ENCODE data around the gene POLR1E. TPM values are rescaled to one million over a fixed set of nuclear protein-coding genes. Genes with fewer than 3 reads are reported as not detected.

Gene POLR1E
- total RNA-seq, 1 experiment from 2014 or later: 31.4 TPM

DNA sequence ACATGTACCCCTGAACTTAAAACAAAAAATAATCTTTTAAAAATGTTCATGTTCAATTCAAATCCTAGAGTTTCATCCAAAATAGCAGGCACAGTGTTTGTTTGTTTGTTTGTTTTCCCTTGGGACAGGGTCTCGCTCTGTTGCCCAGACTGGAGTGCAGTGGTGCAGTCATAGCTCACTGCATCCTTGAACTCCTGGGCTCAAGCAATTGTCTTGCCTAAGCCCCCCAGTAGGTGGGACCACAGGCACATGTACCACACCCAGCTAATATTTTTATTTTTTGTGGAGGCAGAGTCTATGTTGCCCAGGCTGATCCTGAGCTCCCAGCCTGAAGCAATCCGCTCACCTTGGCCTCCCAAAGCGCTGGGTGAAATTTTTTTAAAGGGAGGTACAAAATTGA is 5.0 kb upstream of the POLR1E start:
- ChIA-PET CTCF (interaction anchor here (0.7 to 2.7 kb wide), 3 partner anchors 15 to 93 kb away, joined by 3 to 10 read pairs (median 3); no protein-coding TSS in a partner anchor), POLR2A (interaction anchor here (1.0 kb wide), 1 partner anchor 15 kb away, joined by 4 read pairs; the partner anchor contains the start of gene ZBTB5)
- no peaks in the 10 kb centered on the region for H3K36me3 Mint-ChIP-seq
- no peak overlapping the region for H3K4me3 Mint-ChIP-seq
- peaks cover 23% of the 10 kb centered on the region for H3K4me1 Mint-ChIP-seq
- H3K27ac Mint-ChIP-seq: no peak overlapping the region
- no peak for DNase-seq (ENCODE audit: low spot score)
- no peaks in the 10 kb centered on the region for H3K9me3 Mint-ChIP-seq
- TF ChIP-seq, protein P1, sequence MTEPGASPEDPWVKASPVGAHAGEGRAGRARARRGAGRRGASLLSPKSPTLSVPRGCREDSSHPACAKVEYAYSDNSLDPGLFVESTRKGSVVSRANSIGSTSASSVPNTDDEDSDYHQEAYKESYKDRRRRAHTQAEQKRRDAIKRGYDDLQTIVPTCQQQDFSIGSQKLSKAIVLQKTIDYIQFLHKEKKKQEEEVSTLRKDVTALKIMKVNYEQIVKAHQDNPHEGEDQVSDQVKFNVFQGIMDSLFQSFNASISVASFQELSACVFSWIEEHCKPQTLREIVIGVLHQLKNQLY (CRISPR knock-in tag; IDR thresholded peaks at IDR 0.05): no peak
- peak; percentile 57; the same call in 1 of the 2 replicates for TF ChIP-seq ZNF121 (CRISPR knock-in tag; IDR thresholded peaks at IDR 0.05)
- TF ChIP-seq, protein P2, sequence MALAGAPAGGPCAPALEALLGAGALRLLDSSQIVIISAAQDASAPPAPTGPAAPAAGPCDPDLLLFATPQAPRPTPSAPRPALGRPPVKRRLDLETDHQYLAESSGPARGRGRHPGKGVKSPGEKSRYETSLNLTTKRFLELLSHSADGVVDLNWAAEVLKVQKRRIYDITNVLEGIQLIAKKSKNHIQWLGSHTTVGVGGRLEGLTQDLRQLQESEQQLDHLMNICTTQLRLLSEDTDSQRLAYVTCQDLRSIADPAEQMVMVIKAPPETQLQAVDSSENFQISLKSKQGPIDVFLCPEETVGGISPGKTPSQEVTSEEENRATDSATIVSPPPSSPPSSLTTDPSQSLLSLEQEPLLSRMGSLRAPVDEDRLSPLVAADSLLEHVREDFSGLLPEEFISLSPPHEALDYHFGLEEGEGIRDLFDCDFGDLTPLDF (CRISPR knock-in tag; IDR thresholded peaks at IDR 0.05): no peak
- peaks cover 7% of the 10 kb centered on the region; the same call in 1 of the 2 replicates for H3K27me3 Mint-ChIP-seq (ENCODE audit: low read depth)
- ATAC-seq: no peak

DNA sequence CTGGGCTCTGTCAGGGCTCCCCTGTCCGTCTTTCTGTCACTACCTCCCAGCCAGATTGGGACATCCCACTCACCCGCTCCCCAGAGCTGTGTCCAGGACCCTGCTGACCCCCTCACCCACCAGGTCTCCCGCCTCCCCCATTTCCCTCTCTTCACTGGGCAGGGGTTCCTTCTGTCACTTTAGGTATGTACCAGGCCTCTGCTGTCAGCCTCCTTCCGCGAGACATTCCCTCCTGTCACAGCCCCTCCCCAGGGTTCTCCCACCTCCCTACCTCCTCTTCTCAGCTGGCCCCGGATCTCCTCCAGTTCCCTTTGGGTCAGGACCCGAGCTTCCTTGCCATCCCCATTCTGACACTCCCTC is 488 bp downstream of the POLR1E start:
- Mint-ChIP-seq H3K27ac (peak overlapping the region; percentile 88; the same call in 1 of the 2 replicates), H3K4me3 (peak overlapping the region; percentile 93), H3K9me3 (no peaks in the 10 kb centered on the region), H3K36me3 (peaks cover 21% of the 10 kb centered on the region), H3K4me1 (peaks cover 25% of the 10 kb centered on the region), H3K27me3 (ENCODE audit: low read depth) (no peaks in the 10 kb centered on the region)
- ATAC-seq: no peak
- TF ChIP-seq ZNF423 (CRISPR knock-in tag; IDR thresholded peaks at IDR 0.05) (no peak), SOX15 (CRISPR knock-in tag; IDR thresholded peaks at IDR 0.05) (no peak), IRF2 (CRISPR knock-in tag; IDR thresholded peaks at IDR 0.05; ENCODE audit: borderline replicate concordance, low read depth) (no peak), GTF2I (CRISPR knock-in tag; conservative IDR thresholded peaks at IDR 0.05) (no peak), ZNF317 (CRISPR knock-in tag; IDR thresholded peaks at IDR 0.05; ENCODE audit: borderline replicate concordance, low read depth) (no peak), NFATC4 (CRISPR knock-in tag; IDR thresholded peaks at IDR 0.05) (no peak), PRRX2 (CRISPR knock-in tag; IDR thresholded peaks at IDR 0.05) (no peak), OVOL2 (CRISPR knock-in tag; IDR thresholded peaks at IDR 0.05; ENCODE audit: borderline replicate concordance) (no peak)
- TF ChIP-seq, protein P3, sequence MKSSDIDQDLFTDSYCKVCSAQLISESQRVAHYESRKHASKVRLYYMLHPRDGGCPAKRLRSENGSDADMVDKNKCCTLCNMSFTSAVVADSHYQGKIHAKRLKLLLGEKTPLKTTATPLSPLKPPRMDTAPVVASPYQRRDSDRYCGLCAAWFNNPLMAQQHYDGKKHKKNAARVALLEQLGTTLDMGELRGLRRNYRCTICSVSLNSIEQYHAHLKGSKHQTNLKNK (CRISPR knock-in tag; IDR thresholded peaks at IDR 0.05): no peak
- TF ChIP-seq, protein P4, sequence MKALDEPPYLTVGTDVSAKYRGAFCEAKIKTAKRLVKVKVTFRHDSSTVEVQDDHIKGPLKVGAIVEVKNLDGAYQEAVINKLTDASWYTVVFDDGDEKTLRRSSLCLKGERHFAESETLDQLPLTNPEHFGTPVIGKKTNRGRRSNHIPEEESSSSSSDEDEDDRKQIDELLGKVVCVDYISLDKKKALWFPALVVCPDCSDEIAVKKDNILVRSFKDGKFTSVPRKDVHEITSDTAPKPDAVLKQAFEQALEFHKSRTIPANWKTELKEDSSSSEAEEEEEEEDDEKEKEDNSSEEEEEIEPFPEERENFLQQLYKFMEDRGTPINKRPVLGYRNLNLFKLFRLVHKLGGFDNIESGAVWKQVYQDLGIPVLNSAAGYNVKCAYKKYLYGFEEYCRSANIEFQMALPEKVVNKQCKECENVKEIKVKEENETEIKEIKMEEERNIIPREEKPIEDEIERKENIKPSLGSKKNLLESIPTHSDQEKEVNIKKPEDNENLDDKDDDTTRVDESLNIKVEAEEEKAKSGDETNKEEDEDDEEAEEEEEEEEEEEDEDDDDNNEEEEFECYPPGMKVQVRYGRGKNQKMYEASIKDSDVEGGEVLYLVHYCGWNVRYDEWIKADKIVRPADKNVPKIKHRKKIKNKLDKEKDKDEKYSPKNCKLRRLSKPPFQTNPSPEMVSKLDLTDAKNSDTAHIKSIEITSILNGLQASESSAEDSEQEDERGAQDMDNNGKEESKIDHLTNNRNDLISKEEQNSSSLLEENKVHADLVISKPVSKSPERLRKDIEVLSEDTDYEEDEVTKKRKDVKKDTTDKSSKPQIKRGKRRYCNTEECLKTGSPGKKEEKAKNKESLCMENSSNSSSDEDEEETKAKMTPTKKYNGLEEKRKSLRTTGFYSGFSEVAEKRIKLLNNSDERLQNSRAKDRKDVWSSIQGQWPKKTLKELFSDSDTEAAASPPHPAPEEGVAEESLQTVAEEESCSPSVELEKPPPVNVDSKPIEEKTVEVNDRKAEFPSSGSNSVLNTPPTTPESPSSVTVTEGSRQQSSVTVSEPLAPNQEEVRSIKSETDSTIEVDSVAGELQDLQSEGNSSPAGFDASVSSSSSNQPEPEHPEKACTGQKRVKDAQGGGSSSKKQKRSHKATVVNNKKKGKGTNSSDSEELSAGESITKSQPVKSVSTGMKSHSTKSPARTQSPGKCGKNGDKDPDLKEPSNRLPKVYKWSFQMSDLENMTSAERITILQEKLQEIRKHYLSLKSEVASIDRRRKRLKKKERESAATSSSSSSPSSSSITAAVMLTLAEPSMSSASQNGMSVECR (CRISPR knock-in tag; IDR thresholded peaks at IDR 0.05; ENCODE audit: borderline replicate concordance): no peak
- TF ChIP-seq, protein P5, sequence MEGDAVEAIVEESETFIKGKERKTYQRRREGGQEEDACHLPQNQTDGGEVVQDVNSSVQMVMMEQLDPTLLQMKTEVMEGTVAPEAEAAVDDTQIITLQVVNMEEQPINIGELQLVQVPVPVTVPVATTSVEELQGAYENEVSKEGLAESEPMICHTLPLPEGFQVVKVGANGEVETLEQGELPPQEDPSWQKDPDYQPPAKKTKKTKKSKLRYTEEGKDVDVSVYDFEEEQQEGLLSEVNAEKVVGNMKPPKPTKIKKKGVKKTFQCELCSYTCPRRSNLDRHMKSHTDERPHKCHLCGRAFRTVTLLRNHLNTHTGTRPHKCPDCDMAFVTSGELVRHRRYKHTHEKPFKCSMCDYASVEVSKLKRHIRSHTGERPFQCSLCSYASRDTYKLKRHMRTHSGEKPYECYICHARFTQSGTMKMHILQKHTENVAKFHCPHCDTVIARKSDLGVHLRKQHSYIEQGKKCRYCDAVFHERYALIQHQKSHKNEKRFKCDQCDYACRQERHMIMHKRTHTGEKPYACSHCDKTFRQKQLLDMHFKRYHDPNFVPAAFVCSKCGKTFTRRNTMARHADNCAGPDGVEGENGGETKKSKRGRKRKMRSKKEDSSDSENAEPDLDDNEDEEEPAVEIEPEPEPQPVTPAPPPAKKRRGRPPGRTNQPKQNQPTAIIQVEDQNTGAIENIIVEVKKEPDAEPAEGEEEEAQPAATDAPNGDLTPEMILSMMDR (IDR thresholded peaks at IDR 0.05): no peak
- TF ChIP-seq, protein P6, sequence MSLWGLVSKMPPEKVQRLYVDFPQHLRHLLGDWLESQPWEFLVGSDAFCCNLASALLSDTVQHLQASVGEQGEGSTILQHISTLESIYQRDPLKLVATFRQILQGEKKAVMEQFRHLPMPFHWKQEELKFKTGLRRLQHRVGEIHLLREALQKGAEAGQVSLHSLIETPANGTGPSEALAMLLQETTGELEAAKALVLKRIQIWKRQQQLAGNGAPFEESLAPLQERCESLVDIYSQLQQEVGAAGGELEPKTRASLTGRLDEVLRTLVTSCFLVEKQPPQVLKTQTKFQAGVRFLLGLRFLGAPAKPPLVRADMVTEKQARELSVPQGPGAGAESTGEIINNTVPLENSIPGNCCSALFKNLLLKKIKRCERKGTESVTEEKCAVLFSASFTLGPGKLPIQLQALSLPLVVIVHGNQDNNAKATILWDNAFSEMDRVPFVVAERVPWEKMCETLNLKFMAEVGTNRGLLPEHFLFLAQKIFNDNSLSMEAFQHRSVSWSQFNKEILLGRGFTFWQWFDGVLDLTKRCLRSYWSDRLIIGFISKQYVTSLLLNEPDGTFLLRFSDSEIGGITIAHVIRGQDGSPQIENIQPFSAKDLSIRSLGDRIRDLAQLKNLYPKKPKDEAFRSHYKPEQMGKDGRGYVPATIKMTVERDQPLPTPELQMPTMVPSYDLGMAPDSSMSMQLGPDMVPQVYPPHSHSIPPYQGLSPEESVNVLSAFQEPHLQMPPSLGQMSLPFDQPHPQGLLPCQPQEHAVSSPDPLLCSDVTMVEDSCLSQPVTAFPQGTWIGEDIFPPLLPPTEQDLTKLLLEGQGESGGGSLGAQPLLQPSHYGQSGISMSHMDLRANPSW (CRISPR knock-in tag; conservative IDR thresholded peaks at IDR 0.05; ENCODE audit: low read depth): no peak
- TF ChIP-seq, protein P1 (CRISPR knock-in tag; IDR thresholded peaks at IDR 0.05): no peak
- DNase-seq (ENCODE audit: low spot score): no peak
- ChIA-PET CTCF (interaction anchor here (1.0 to 1.5 kb wide), 4 partner anchors 25 to 108 kb away, joined by 4 to 6 read pairs (median 4); partner anchors contain the start of gene TOMM5), POLR2A (interaction anchor here (1.3 kb wide), 1 partner anchor 25 kb away, joined by 3 read pairs; no protein-coding TSS in a partner anchor)

All from WTC11 (cell line).